ENCODE results near the gene DBF4B. TPM values are rescaled to one million over a fixed set of nuclear protein-coding genes. Genes with fewer than 3 reads are reported as not detected.

The DBF4B gene
- total RNA-seq, 1 experiment from 2014 or later: 26.1 TPM

- no peak for TF ChIP-seq REST (IDR thresholded peaks at IDR 0.05; ENCODE audit: low read depth)
- TF ChIP-seq POLR2AphosphoS5 (IDR thresholded peaks at IDR 0.05; ENCODE audit: low read depth, low read length): no peak
- TF ChIP-seq SP1 (IDR thresholded peaks at IDR 0.05; ENCODE audit: low read depth): no peak
- no peak for TF ChIP-seq SIN3A (IDR thresholded peaks at IDR 0.05; ENCODE audit: low read depth)
- TF ChIP-seq YY1 (IDR thresholded peaks at IDR 0.05; ENCODE audit: extremely low read depth, insufficient replicate concordance, low read depth, low read length): no peak
- no peak for TF ChIP-seq ELF1 (IDR thresholded peaks at IDR 0.05; ENCODE audit: borderline replicate concordance, low read depth)
- TF ChIP-seq EGR1 (IDR thresholded peaks at IDR 0.05; ENCODE audit: low read depth): no peak
- TF ChIP-seq EZH2phosphoT487 (IDR thresholded peaks at IDR 0.05; ENCODE audit: borderline replicate concordance): no peak
Observed at GRCh38 chr17:44733753-44734152, 25.3 kb downstream of the DBF4B start (continued).

DNA sequence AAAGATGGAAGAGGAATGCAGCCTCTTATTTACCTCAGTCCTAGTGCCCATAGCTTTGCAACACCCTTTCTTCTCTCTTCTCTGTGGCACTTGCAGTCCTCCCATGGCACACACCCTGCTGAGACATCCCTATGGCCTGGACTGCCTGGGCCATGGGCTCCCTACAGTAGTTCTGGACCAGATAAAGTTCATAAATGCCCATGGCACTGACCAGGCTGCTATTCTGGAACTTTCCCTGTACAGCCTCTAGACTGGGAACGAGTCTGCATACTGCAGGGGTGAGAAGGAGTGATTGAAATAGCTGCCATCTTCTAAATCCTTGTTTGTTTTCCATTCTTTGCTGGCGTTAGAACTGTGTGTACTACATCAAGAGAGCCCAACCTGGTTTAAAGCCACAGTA, 25.8 kb downstream of the DBF4B start:
- Histone ChIP-seq H3K9ac (ENCODE audit: low read length) (no peak overlapping the region), H4K20me1 (ENCODE audit: insufficient read depth) (no peaks in the 10 kb centered on the region), H3K79me2 (ENCODE audit: insufficient read depth, low read length) (no peaks in the 10 kb centered on the region), H3K36me3 (ENCODE audit: control insufficient read depth in 1 of 2, insufficient read depth in 2 of 2, low read length in 2 of 2) (peaks cover 9 to 10% of the 10 kb centered on the region in 2 experiments; a peak in 3 of 4 replicates), H3K4me2 (ENCODE audit: low read length) (no peak overlapping the region), H2AFZ (ENCODE audit: low read depth, low read length, poor library complexity, severe bottlenecking) (no peak overlapping the region), H3K27me3 (ENCODE audit: insufficient read depth, low read length) (no peaks in the 10 kb centered on the region), H3K9me3 (ENCODE audit: control insufficient read depth in 1 of 2, insufficient read depth in 1 of 2, low read depth in 1 of 2, low read length in 2 of 2) (no peaks in the 10 kb centered on the region), H3K4me1 (ENCODE audit: control insufficient read depth in 1 of 2, insufficient read depth in 2 of 2, low read length in 2 of 2) (no peaks in the 10 kb centered on the region), H3K4me3 (replicated peaks in 1 of 2; ENCODE audit: low read depth in 1 of 2, low read length in 2 of 2) (no peak overlapping the region), H3K9me2 (ENCODE audit: insufficient read depth) (no peaks in the 10 kb centered on the region), H3K27ac (ENCODE audit: low read depth, low read length) (no peak overlapping the region)
- ChIA-PET RAD21 (ENCODE audit: low non-redundant PET in 1 of 2, low total read pairs in 2 of 2, uncharacterized antibody in 2 of 2, unreplicated experiment in 2 of 2) (no interaction called here), POLR2A (no interaction called here), CTCF (no interaction called here)
- BruUV-seq (replicated peaks): no TSS peak
- intact Hi-C loops (cut with micrococcal nuclease): no loop called here
- ATAC-seq (no peak), DNase-seq (ENCODE audit: low read depth, low spot score) (no peak)
- TF ChIP-seq RAD21 (IDR thresholded peaks at IDR 0.05; ENCODE audit: low read depth) (no peak), POLR2A (IDR thresholded peaks at IDR 0.05; ENCODE audit: borderline replicate concordance, extremely low read depth, insufficient read depth, insufficient read length) (no peak), MAX (IDR thresholded peaks at IDR 0.05) (no peak), SRF (IDR thresholded peaks at IDR 0.05; ENCODE audit: low read depth) (no peak), JUND (IDR thresholded peaks at IDR 0.05) (no peak), REST (IDR thresholded peaks at IDR 0.05; ENCODE audit: low read depth) (no peak), TCF7L2 (IDR thresholded peaks at IDR 0.05; ENCODE audit: borderline replicate concordance, extremely low read depth, insufficient read depth, insufficient read length) (no peak), POLR2AphosphoS5 (IDR thresholded peaks at IDR 0.05; ENCODE audit: low read depth, low read length) (no peak)
- TF ChIP-seq, protein P1, sequence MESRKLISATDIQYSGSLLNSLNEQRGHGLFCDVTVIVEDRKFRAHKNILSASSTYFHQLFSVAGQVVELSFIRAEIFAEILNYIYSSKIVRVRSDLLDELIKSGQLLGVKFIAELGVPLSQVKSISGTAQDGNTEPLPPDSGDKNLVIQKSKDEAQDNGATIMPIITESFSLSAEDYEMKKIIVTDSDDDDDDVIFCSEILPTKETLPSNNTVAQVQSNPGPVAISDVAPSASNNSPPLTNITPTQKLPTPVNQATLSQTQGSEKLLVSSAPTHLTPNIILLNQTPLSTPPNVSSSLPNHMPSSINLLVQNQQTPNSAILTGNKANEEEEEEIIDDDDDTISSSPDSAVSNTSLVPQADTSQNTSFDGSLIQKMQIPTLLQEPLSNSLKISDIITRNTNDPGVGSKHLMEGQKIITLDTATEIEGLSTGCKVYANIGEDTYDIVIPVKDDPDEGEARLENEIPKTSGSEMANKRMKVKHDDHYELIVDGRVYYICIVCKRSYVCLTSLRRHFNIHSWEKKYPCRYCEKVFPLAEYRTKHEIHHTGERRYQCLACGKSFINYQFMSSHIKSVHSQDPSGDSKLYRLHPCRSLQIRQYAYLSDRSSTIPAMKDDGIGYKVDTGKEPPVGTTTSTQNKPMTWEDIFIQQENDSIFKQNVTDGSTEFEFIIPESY (IDR thresholded peaks at IDR 0.05; ENCODE audit: extremely low read depth, insufficient replicate concordance, low read length): no peak
